ENCODE results near the gene ID4. TPM values are rescaled to one million over a fixed set of nuclear protein-coding genes. Genes with fewer than 3 reads are reported as not detected.

Gene ID4
- total and polyA plus RNA-seq, 9 donors: 2.9 to 9.0 (median 5.1) TPM

GRCh38 chr6:19870322-19870721 is 33.2 kb downstream of the ID4 start:
- no peak for DNase-seq
- WGBS (ENCODE audit: insufficient coverage): no CpG with 5 or more reads among the region's 3 CpGs
- peaks cover 2% of the 10 kb centered on the region for H3K27me3 ChIP-seq (ENCODE audit: control insufficient read depth, insufficient read depth, low read length)
- H3K4me3 ChIP-seq (ENCODE audit: low read length): no peak overlapping the region
- H3K36me3 ChIP-seq (ENCODE audit: control insufficient read depth, insufficient read depth, low read length): no peaks in the 10 kb centered on the region
- H3K4me1 ChIP-seq (ENCODE audit: control insufficient read depth, insufficient read depth, low read length): no peaks in the 10 kb centered on the region
- H3K9me3 ChIP-seq (replicated peaks; ENCODE audit: control insufficient read depth, low read depth, low read length): no peaks in the 10 kb centered on the region
- H3K27ac ChIP-seq (ENCODE audit: low read length): no peak overlapping the region

DNA sequence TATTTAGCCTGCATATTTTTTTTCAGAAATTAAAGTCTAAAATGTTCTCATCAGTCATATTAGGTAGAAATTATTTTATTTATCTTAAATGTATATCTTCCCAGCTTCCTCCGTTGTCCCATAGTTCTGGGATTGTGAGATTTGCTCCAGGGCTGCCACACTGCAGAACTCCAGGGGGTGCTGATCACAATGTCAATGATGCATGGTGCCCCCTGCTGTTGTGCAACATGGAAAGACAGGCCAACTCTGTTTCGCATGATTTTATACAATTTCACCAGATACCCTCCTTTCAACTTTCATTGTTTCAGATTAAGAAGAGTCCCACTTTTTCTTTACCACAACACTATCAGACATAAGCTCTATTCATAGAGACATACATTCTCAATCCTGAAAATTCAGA is 35.9 kb downstream of the ID4 start:
- H3K4me3 ChIP-seq (ENCODE audit: low read length): no peak overlapping the region
- H3K4me1 ChIP-seq (ENCODE audit: control insufficient read depth, insufficient read depth, low read length): no peaks in the 10 kb centered on the region
- no peak overlapping the region for H3K27ac ChIP-seq (ENCODE audit: low read length)
- H3K36me3 ChIP-seq (ENCODE audit: control insufficient read depth, insufficient read depth, low read length): no peaks in the 10 kb centered on the region
- H3K27me3 ChIP-seq (ENCODE audit: control insufficient read depth, insufficient read depth, low read length): no peaks in the 10 kb centered on the region
- 100% methylated on average over 1 of the region's 2 CpGs for WGBS (ENCODE audit: insufficient coverage)
- no peaks in the 10 kb centered on the region for H3K9me3 ChIP-seq (replicated peaks; ENCODE audit: control insufficient read depth, low read depth, low read length)
- no peak for DNase-seq

DNA sequence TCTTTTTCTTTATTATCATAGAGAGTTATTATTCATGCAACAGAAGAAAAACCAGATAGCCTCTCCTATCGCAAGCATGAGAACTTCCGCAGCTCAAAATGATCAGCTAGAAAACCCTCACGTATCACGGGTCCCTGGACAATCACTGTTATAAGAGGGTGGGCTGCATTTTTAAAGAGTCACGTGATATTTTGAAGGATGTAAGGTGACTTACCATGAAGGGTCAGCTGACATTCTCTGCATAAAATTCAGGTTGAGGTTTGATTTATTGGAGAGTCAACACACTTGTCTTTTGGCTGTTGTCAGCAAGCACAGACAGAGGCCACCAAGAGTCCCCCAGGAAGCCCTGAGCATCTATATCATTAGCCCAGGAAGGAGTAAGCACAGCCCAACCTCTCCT is 39.5 kb downstream of the ID4 start:
- no peaks in the 10 kb centered on the region for H3K9me3 ChIP-seq (replicated peaks; ENCODE audit: control insufficient read depth, low read depth, low read length)
- WGBS (ENCODE audit: insufficient coverage): 89% methylated on average over 4 of the region's 5 CpGs
- no peak for DNase-seq
- H3K27ac ChIP-seq (ENCODE audit: low read length): no peak overlapping the region
- no peaks in the 10 kb centered on the region for H3K27me3 ChIP-seq (ENCODE audit: control insufficient read depth, insufficient read depth, low read length)
- no peaks in the 10 kb centered on the region for H3K36me3 ChIP-seq (ENCODE audit: control insufficient read depth, insufficient read depth, low read length)
- no peaks in the 10 kb centered on the region for H3K4me1 ChIP-seq (ENCODE audit: control insufficient read depth, insufficient read depth, low read length)
- H3K4me3 ChIP-seq (ENCODE audit: low read length): no peak overlapping the region

DNA sequence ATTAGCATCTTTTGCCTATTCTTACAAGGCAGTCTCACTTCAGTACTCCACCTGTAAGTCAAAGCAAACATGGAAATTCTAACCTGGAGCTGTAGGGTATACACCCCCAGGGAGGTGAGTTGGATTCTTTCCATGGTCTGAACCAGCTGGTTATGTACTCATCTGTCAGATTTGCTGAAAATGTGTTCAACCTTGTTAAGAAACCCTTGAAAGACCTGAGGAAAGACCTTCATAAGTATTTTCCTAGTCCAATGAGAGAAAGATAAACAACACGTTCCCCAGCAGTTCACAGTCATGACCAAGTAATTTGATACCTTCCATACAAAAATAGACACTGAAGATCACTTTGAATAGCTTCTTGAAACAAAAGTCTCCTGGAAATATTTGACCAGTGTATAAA is 42.5 kb downstream of the ID4 start:
- no peaks in the 10 kb centered on the region for H3K9me3 ChIP-seq (replicated peaks; ENCODE audit: control insufficient read depth, low read depth, low read length)
- no peak for DNase-seq
- no peaks in the 10 kb centered on the region for H3K27me3 ChIP-seq (ENCODE audit: control insufficient read depth, insufficient read depth, low read length)
- H3K27ac ChIP-seq (ENCODE audit: low read length): no peak overlapping the region
- H3K36me3 ChIP-seq (ENCODE audit: control insufficient read depth, insufficient read depth, low read length): no peaks in the 10 kb centered on the region
- no peaks in the 10 kb centered on the region for H3K4me1 ChIP-seq (ENCODE audit: control insufficient read depth, insufficient read depth, low read length)
- no peak overlapping the region for H3K4me3 ChIP-seq (ENCODE audit: low read length)
- WGBS (ENCODE audit: insufficient coverage): no CpG with 5 or more reads among the region's 1 CpG

DNA sequence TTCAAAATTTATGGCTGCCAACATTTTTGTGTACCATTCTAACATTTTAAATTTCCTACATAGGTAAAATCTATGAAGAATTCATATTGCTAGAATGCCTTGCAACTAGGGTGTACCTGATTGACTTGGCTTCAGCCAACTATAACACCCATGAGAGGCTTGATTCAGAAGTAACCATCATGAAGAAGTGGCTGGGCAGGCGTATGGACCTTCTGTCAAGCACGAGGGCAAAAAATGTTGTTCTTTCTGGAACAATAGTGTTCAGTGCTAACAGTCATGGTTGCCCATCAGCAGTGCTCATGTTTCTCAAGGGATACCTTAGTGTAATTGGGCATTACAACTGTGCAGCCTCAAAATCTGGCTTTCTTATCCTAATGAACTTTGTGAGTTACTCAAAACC is 42.9 kb downstream of the ID4 start:
- Histone ChIP-seq H3K4me3 (ENCODE audit: low read length) (no peak overlapping the region), H3K9me3 (replicated peaks; ENCODE audit: control insufficient read depth, low read depth, low read length) (no peaks in the 10 kb centered on the region), H3K27me3 (ENCODE audit: control insufficient read depth, insufficient read depth, low read length) (no peaks in the 10 kb centered on the region), H3K27ac (ENCODE audit: low read length) (no peak overlapping the region), H3K36me3 (ENCODE audit: control insufficient read depth, insufficient read depth, low read length) (no peaks in the 10 kb centered on the region), H3K4me1 (ENCODE audit: control insufficient read depth, insufficient read depth, low read length) (no peaks in the 10 kb centered on the region)
- DNase-seq: no peak
- WGBS (ENCODE audit: insufficient coverage): 71% methylated on average over 2 of the region's 2 CpGs

- Histone ChIP-seq H3K4me3 (ENCODE audit: low read length) (no peak overlapping the region), H3K27ac (ENCODE audit: low read length) (no peak overlapping the region), H3K36me3 (ENCODE audit: control insufficient read depth, insufficient read depth, low read length) (no peaks in the 10 kb centered on the region), H3K9me3 (replicated peaks; ENCODE audit: control insufficient read depth, low read depth, low read length) (no peaks in the 10 kb centered on the region), H3K27me3 (ENCODE audit: control insufficient read depth, insufficient read depth, low read length) (no peaks in the 10 kb centered on the region), H3K4me1 (ENCODE audit: control insufficient read depth, insufficient read depth, low read length) (no peaks in the 10 kb centered on the region)
- WGBS (ENCODE audit: insufficient coverage): 63% methylated on average over 3 of the region's 5 CpGs
- no peak for DNase-seq
These were observed 54.3 kb downstream of the ID4 start for GRCh38 chr6:19891451-19891850.
